NCI-H82 treated with DMSO at 0.1 percent for 48 hours (cell line): ENCODE results near the gene AZIN2.
"Not testable (repeated sequence)": the region's sequence is repeated elsewhere in the genome, so short reads cannot be mapped to it uniquely, and the experiment has no call there.

Experiments
- DNase-seq: peaks from one replicate; lab custom pipeline; 2025; ENCODE audit not compliant: unreplicated experiment; lab: John Stamatoyannopoulos, UW

Gene AZIN2

DNA sequence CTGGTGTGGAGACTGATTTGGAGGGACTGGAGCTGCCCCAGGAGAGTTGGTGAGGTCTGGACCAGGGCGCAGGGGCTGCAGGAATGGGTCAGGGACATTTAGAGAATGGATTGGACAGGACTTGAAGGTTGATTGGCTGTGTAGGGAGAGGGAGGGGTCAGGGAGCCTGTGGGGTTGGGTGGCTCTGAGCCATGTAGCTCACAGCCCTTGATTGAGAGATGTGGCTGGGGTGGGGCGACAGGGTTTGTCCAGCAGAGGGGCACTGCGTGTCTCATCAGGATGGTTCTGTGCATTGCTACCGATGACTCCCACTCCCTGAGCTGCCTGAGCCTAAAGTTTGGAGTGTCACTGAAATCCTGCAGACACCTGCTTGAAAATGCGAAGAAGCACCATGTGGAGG, 12.1 kb downstream of the AZIN2 start:
- DNase-seq = no peak

DNA sequence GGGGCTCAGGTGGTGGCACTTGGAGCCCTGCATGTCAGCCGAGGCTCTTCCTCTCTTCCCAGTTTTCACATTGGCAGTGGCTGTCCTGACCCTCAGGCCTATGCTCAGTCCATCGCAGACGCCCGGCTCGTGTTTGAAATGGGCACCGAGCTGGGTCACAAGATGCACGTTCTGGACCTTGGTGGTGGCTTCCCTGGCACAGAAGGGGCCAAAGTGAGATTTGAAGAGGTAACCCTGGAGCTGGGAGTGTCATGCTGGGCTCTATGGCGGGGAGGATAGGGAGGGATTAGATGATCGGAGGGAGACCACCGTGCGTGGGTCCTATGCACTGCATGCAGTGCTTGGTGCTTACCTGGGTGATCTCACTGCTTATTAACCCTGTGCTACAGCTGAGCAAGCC, 13.5 kb downstream of the AZIN2 start:
- DNase-seq = no peak

DNA sequence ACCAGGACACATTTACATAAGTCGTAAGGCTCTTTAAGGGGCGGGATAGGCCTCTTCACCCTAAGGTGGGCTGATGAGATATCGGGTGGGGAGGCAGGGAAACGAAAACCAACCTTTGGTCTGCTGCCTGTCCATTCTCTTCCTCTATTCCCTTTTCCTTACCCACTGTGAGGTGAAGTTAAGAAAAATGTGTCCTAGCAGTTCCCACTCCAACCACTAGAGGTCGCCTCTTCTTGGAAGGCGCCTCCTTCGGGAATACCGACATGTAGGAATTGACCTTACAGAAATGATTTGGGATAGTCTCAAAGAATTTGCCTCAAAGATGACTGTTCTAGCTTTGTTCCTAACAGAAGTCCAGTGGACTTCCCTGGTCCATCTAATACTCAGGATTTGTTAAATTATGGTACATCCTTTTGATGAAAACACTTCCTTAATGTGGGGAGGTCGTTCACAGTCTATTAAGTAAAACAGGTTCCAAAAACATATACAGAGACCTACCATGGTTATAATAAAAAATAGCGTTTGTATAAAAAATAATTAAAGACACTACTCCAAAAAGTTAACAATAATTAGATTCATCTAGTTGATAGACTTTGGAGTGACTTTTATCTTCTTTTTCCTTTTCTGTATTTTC, 14.1 kb downstream of the AZIN2 start:
- peak; percentile 46 for DNase-seq

DNA sequence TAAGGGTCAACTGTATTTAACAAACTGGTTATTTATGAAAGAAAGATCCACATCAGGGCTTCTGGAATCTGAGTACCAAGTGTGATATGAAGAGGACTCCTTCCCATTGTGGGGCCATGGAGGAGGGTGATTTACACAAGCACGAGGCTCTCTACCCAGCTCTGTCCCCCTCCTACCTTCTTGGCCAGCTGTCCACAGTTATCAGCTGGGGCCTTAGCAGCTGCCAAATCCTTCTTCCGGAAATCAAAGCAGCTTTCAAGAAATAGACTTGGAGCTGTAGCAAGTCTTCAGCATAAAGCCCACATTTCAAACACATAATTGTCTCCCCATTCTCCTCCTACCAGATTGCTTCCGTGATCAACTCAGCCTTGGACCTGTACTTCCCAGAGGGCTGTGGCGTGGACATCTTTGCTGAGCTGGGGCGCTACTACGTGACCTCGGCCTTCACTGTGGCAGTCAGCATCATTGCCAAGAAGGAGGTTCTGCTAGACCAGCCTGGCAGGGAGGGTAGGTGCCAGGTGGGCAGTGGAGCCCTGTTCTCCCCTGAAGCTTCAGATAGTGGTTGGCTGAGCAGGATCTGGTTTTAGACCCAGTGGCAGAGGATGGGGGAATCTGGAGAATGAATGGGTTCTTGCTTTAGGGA, 15.5 kb downstream of the AZIN2 start:
- peak; percentile 32 for DNase-seq

DNA sequence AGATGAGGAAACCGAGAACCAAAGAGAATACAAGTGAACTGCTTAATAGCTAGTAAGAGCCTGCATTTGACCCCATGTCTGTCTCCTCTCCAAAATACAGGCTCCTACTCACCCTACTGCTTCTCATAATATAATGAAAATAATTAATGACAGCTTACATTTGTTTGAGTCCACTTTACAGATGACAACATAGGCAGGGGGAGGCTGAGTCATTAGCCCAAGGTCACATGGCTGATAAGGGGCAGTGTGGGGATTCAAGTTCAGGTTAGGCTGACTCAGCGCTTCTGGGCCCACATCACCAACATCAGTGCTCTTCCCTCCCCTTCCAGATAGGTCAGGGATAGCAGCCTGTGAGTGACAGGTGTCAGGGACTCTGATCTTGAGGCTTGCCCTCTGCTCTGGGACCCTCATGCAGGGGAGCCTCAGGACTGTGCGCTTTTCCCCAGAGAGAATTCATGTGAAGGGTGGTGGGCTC, 16.2 kb downstream of the AZIN2 start:
- no peak for DNase-seq

DNA sequence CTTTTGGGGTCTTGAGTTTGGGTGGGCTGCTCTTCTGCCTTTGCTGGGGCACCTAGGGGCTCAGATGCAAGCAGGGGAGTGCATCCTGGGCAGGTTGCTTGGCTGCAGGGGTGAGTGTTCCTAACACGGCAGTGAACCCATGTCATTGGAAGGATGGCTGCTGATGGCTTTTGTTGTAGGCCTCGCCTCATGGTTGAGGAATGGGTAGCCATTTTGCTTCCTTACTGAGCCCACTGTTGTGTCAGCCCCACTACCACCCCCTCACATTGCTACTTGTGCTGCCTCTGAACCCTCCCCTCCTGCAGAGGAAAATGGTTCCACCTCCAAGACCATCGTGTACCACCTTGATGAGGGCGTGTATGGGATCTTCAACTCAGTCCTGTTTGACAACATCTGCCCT, 16.8 kb downstream of the AZIN2 start:
- DNase-seq = no peak

DNA sequence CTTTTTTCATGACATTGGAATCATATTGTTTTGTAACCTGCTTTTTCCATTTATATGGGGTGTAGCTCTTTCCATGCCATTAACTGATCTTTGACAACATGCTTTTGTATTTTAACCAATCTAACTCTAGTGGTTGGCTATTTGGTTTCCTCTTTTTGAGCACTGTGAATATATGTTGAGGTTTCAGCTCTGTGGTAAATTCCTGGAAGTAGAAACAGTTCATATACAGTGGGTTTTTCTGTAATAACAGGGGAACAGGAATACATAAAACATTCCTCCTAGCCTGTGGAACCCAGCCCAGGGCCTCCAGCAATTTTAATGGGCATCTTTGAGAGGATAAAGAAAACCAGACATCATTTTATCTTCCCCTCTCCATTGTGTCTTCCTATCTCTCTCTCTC, 17.4 kb downstream of the AZIN2 start:
- DNase-seq = no peak

DNA sequence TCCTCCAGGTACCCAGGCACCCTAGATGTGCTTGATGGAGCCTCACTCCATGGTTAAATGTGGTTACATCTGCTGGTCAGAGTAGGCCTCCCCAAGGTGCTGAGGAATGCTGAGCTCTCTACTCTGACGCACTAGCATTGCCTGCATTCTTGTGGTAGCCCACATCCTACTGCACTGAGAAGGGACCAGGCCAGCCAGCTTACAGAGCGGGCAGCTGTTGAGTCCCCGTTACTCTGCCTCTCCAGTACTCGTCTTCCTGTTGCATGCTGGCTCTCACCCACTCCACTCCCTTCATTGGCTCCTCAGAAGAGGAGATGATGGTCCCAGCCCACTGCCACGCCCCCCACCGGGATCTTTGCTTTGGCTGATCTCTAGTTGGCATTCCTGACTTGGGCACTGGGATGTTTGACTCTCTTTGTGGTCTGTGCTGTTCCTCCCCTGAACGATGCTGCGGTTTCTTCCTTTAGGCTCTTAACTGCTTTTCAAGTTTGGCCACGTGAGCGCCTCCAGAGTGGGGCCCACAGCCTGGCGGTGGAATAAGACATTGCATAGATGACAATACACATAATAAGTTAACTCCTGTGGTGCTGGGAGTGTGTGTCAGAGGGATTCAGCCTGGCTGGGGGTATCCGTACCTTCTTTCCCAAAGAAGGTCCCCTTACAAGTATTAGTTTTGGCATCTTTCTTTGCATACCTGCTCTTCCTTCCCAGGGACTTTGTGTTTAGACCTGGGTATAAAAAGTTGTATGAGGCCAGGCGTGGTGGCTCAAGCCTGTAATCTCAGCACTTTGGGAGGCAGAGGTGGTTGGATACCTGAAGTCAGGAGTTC, 18.6 kb downstream of the AZIN2 start:
- DNase-seq = no peak

DNA sequence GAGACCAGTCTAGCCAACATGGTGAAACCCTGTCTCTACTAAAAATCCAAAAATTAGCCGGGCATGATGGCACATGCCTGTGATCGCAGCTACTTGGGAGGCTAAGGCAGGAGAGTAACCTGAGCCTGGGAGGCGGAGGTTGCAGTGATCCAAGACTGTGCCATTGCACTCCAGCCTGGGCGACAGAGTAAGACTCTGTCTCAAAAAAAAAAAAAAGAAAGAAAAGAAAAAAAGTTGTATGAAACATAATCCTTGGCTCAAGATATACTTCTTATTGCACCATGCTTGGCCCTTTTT, 19.1 kb downstream of the AZIN2 start:
- not testable (repeated sequence) for DNase-seq

DNA sequence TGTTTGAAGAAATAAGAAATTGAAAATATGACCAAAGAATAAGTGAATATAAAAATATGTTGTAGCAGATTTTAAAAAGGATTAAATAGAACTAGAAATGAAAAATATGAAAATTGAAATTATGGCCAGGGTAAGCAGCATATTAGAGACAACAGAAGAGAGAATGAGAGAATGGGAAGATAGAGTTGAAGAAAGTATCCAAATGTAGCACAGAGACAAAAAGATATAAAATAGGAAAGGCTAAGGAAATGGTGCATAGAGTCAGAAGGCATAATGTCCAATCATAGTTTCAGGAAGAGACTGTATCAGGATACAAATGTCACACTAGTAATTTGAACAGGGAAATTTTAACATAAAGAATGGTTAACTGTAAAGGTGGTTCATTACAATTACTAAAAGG, 29.5 kb downstream of the AZIN2 start:
- no peak for DNase-seq

DNA sequence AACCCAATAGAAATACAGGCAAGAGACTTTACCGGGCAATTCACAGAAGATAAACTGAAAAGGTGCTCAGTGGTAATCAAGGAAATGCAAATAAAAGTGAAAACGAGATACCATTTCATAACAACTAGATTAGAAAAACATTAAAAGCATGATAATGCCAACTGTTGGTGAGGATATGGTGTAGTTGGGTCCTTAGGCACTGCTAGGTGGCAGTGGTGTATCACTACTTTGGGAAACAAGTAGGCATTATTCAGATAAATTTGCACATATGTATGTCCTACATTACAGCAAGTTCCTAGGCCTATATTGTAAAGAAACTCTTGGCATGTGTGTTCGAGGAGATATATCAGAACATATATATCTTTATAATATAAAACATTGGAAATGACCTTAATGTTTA, 31.0 kb downstream of the AZIN2 start:
- DNase-seq = no peak

DNA sequence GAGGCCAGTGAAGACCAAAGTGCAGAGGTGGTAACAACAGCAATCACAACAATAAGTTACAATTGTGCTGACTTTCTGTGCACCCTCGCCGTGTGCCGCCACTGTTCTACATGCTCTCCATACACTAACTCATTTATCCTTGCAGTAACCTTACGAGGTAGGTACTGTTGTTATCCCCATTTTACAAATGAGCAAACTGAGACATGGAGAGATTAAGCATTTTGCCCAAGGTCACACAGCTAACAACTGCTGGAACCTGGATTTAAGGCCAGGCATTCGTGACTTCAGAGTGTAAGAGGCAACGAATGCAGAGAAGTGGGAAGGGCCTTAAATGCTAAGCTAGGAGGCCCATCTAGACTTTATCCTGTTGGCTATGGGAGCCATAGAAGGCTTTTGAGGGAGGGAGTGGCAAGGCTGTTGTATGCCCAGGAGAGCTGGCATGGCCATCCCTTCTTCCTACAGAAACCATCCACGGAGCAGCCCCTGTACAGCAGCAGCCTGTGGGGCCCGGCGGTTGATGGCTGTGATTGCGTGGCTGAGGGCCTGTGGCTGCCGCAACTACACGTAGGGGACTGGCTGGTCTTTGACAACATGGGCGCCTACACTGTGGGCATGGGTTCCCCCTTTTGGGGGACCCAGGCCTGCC, 36.6 kb downstream of the AZIN2 start:
- no peak for DNase-seq

DNA sequence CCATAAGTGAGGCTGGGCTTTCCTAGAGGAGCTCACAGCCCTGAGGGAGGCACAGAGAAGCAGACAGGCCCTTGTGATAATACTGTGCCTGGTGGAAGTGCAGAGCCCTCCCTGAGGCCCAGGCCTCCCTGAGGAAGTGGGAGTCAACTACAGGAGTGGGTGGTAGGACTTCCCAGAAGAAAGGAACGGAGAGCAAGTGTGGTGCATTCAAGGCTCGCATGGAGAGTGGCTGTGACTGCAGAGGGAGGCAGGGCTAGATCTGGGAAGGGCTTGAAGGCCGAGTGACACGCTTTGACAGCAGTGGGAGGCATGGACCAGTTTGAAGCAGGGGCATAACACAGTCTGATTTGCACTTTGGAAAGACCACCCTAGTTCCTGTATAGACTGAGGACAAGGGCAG, 37.3 kb downstream of the AZIN2 start:
- DNase-seq = no peak

DNA sequence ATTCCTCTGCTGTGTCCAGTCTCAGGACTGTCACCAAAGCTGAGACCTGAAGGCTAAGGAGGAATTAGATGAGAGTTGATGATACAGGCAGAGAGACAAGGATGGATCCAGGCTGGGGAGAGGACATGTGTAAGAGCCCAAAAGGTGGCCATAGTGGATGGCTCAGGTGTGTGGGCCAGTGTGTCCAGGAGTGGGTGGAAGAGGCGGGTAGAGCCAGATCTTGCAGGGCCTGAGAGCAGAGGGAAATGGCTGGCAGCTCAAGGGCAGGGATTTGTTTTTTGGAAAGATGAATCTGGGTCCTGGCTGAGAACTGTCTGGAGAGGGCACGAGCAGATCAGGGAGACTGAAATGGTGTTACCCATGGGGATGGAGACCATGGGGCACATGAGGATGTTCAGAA, 38.1 kb downstream of the AZIN2 start:
- DNase-seq = no peak

DNA sequence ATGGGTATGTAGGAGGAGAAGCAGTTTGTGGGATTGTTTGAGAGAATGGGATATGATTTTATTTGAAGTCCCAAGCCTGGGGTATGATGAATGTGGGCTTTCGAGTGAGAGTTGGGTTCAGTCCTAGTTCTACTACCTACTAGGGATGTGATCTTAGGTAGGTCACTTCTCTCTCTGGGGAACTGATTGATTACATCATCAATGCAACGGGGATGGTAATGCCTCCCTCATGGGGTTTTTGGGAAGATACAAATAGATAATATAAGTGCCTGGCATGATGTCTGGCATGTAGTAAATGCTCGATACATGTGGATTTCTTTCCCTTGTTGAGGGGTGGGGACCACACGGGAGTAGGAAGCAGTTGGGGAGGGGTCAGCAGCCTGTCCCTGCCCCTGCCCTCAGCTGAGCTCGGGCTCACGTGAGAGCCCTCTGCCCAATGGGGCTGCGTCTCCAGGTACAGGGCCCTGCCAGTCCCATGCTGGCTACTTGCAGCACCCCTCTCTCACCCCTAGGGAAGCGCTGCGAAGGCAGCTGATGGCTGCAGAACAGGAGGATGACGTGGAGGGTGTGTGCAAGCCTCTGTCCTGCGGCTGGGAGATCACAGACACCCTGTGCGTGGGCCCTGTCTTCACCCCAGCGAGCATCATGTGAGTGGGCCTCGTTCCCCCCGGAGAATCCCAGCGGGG, 38.7 kb downstream of the AZIN2 start:
- DNase-seq = no peak

DNA sequence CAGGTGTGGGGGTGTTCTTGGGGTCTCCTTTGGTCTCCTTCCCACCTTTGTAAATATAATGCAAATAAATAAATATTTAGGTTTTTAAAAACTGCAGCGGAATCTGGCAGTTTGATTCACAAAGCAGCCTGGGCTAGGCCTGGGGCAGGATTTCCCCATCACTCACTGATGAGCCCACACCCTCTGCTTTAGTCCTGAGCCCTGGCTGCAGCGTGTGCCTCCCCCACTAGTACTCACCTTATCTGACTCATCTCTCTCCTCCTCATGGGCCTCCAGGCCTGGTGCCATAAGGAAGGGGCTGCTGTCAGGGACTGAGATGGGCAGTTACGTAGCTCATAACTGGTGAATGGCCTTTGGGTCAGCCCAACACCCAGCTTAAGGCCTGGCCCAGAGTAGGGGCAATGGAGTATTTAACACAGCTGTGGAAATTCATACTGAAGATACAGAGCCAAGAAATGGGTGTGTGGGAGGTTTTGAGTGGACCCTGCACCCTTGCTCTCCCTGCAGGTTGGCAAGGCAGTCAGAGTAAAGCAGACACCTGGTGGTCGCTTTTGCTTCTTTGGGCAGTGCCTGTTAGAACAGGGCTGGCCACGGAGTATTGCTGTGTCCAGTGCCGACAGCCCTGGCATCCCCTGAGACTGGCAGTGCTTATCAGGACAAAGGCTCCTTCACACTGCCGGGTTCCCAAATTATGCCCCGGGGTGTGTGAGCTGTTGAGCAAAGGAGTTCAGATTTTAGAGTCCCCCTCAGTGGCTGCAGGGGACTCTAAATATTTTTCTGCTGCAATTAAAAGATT, 39.7 kb downstream of the AZIN2 start:
- DNase-seq = no peak

DNA sequence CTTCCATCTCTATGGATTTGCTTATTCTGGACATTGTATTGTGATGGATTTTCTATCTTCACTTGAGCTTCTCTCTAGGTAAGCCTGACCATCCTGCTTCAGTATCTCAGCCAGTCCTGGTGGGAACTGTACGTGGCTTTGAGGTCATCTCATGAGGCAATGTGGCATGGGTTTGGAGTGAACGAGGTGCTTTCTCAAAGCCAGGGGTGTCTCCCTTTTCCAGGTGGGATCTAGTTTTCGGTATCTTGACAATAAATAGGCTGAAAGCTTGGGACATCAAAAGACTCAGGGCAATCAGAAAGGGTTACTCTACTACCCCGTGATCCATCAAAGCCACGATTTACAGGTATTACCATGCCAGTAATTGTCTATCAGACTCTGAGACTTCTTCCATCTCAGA, 40.8 kb downstream of the AZIN2 start:
- DNase-seq = no peak

DNA sequence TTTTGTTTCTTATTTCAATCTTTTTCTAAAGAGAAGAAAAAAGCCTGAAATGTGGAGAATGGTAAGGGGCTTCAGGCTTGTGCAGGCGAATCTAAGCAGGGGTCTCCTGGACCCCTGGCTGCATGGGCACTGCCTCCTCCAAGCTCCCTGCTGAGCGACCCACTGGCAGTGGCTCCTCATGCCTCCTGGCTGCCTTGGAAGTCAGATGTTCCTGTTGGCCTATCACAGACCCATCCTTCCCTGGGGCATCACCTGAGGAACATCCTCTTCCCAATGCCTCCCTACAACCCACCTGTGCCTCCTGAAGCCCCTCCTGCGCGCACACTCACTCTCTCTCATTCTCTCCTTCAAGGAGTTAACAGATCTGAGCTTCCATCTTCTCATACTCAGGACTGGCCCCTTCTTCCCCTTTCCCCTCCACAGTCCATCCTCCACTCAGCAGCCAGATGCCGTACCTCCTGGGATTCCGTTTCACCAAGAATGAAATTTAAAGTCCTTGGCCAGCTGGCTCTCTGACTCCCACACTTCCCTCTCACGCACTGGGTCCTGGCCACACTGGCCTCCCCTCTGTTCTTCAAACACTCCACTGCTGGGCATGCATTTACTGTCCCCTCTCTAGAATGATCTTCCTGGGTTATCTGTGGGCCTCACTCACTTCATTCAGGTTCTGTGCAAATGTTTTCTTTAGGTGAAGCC, 41.7 kb downstream of the AZIN2 start:
- no peak for DNase-seq

DNA sequence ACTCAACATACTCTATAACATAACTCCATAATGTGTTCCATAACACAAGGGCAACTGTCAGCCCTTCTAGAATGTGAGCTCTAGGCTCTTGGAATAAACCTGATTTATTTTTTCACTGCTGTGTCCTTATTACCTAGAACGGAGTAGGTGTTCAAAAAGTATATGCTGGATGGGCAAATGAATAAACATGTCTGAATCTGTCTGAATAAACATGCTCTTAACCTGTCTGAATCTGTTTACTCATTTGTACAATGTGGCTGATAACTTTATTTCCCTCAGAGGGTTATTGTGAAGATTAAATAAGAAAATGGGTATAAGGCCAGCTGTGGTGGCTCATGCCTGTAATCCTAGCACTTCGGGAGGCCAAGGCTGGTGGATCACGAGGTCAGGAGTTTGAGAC, 42.3 kb downstream of the AZIN2 start:
- no peak for DNase-seq

DNA sequence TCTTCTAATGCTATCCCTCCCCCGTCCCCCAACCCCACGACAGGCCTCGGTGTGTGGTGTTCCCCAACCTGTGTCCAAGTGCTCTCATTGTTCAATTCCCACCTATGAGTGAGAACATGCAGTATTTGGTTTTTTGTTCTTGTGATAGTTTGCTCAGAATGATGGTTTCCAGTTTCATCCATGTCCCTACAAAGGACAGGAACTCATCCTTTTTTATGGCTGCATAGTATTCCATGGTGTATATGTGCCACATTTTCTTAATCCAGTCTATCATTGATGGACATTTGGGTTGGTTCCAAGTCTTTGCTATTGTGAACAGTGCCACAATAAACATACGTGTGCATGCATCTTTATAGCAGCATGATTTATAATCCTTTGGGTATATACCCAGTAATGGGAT, 43.7 kb downstream of the AZIN2 start:
- DNase-seq = not testable (repeated sequence)
